DMS53 treated with DMSO at 0.1 percent for 48 hours (cell line): ENCODE data around the gene MYO1H.
"Not testable (repeated sequence)": the region's sequence is repeated elsewhere in the genome, so short reads cannot be mapped to it uniquely, and the experiment has no call there.

Source experiments
- DNase-seq: peaks from one replicate; lab custom pipeline; 2025; ENCODE audit not compliant: unreplicated experiment; lab: John Stamatoyannopoulos, UW

Gene MYO1H

DNA sequence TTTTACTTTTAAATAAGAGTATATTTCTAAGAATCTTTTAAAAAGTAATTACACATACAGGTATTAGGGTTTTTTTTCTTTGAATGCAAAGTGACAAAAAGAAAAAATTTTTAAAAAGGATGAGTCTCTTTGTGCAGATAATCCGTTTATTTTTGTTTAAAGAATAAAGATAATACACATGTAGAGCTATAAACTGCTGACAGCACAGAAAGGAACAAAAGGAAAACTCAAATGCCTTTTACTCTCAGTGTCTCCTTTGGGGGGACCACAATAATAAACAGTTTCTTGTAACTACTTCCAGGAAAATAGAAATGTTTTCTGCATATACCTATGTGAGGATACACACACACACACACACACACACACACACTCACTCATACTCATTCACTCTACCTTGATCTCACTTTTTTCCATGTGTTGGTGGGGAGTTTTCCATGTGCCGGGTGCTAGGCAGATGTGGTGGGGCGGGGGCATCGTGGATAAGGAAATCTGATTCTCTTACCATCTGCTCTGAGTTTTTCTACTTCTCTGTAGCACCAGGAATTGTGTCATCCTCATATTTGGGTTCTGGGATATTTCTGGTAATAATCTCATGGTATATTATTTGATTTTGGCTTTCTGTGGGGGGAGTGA lies 71.3 kb downstream of the MYO1H start:
- no peak for DNase-seq

DNA sequence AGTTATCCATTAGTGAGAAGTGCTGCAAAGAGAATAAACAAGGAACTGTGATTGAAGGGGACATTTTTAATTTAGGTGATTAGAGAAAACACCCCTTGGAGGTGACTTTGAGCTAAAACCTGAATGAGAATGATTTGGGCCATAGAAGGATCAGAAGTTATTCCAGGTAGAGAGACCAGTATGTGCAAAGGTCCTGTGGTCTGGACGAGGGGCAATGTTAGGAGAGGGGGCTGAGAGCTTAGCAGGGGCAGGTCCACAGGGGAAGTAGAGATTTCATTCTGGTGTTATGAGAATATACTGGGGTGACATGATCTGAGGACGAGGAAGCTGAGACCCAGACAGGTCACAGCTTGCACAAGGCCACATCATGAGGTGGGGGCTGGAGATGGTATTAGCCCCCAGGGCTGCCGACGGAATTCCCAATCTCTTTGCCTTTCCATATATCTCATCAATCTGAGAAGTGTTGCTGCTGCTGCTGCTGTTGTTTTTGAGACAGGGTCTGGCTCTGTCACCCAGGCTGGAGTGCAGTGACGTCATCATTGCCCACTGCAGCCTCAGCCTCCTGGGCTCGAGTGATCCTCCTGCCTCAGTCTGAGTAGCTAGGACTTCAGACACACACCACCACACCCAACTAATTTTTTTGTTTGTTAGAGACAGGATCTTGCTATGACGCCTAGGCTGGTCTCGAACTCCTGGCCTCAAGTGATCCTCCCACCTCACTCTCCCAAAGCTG lies 73.8 kb downstream of the MYO1H start:
- no peak for DNase-seq

DNA sequence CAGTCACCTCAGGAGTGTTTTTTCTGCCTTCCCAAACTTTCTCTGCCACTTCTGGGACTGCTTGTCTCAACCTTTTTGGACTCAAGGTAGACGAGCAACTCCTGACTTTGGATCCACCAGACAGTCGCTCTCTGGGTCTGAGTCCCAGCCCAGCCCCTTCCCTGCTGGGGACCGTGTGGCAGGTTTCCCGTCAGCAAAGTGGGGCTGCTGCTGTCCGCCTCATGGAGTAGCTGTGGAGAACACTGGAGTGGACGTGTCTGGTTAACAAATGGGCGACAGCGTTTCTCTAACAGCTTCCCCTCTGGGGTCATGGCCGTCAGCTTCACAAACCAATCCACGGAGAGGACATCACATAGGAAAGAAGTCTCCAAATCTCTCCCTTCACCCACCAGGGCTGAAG lies 74.6 kb downstream of the MYO1H start:
- DNase-seq, result no peak

DNA sequence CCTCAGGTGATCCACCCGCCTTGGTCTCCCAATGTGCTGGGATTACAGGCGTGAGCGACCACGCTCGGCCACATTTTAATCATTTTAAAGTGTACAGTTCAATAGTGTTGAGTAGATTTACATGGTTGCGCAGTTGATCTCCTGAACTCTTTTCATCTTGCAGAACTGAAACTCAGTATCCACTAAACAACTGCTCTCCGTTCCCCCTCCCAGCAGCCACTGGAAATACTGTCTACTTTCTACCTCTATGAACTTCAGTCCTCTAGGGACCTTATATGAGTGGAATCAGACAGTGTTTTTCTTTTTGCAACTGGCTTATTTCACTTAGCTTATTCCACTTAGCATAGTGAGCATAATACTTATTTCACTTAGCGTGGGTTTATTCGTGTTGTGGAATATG lies 75.7 kb downstream of the MYO1H start:
- DNase-seq, result no peak

DNA sequence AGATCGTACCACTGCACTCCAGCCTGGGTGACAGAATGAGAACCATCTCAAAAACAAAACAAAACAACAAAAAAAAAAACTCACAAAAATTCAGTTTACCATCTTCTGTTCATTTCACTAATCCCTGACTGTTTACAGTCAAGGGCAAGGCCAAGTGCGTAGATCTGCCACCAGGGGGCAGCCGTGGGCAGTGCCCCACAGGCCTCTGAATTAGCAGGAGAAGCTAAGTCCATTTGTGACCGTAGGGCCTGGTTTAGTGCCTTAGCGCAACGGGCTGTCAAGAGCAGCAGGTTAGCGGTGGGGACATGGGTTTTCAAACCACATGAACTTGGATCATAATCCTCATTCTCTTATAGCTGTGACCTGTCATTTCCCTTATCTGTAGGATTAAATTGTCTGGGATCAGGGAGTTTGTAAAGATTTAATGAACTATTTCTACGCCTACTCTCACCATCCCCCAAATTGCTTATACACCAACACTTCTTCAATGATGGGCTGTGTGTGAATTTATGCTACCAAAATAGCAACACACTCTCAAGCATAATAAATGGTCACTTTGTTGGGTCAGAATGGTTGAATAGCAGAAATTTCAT lies 80.4 kb downstream of the MYO1H start:
- peak; percentile 81 for DNase-seq

GRCh38 chr12:109428804-109429203 lies 81.1 kb downstream of the MYO1H start:
- not testable (repeated sequence) for DNase-seq

GRCh38 chr12:109430244-109430643 lies 82.5 kb downstream of the MYO1H start:
- no peak for DNase-seq

DNA sequence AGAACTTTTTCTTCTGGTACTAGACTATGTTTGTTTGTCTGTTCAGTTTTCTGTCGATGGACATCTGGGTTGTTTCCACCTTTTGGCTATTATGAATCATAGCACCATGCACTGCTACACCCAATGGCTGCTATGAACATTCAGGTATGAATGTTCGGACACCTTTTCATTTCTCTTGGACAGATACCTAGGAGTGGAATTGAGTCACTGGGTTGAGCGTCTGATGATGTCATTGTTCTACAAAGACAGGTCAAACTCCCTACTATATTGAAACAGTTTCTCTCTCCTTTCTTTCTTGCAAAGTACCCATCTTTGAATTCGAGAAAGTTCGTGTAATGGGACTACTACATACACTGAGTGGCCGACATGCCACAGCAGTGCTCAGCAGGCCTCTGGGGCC lies 84.7 kb downstream of the MYO1H start:
- no peak for DNase-seq

DNA sequence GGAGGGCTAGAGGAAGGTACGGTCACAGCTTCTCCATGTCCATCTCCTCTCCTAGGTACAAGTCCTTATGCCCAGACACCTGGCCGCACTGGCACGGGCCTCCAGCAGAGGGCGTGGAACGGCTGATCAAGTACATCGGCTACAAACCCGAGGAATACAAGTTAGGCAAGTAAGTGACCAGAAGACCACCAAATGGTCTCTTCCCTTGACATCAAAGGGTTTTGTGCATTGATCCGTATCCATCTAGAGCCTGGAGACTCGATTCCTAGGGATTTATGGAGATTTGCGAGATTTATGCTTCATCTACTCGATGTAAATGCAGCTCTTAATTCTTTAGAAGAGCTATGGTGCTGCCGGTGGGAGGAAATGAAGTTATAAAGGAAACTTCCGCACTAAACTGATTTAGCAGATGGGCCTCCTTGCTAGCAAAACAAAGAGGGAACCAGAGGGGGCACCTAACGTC lies 85.2 kb downstream of the MYO1H start:
- DNase-seq, result peak; percentile 86

- peak; percentile 1 for DNase-seq
Observed at GRCh38 chr12:109433618-109434017, 85.9 kb downstream of the MYO1H start.

DNA sequence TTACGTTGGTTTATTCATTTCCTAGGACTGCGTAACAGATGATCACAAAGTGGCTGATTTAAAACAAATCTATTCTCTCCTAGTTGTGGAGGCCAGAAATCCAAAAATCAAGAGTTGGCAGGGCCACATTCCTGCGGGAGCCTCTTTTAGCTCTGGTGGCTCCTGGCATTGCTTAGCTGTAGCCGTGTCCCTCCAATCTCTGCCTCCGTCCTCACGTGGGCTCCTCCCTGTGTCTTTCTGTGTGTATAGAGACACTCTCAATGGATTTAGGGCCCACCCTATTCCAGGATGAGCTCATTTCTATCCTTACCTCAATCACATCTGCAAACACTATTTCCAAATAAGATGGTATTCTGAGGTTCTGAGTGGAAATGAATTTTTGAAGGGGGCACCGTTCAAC lies 86.9 kb downstream of the MYO1H start:
- DNase-seq, result no peak

DNA sequence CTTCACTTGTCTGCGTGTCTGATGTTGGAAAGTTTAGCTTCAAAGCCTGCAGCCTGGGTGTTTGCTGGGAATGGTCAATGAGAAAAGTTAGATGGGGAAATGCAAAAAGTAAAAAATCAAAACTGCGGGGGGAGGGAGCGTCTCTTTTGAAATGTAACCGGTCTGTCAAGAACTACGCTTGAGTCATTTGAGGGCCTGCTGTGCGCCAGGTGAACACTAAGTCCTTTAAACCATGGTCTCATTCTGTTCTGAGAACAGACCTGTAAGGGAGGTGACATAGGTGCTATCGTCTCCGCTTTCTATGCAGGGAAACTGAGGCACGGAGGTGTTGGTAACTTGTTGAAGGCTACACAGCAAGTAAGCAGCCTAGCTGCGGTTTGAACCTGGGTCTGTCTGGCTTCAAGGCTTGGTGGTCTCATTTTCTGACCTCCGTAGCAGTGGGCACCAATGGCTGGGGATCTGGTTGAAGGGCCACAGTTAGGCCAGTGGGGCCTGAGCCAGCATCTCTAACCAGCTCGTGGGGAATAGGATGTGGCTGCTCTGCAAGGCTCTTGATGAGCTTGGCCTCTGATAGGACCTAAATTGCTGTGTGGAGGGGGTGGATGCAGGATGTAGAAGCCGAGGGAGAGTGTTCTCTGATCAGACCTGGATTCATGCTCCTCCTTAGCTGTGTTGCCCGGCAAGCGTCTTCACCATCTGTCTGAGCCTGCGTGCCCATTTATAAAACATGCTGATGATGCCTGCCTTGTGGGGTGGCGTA lies 87.9 kb downstream of the MYO1H start:
- DNase-seq, result no peak

GRCh38 chr12:109436188-109436560 lies 88.5 kb downstream of the MYO1H start:
- no peak for DNase-seq

DNA sequence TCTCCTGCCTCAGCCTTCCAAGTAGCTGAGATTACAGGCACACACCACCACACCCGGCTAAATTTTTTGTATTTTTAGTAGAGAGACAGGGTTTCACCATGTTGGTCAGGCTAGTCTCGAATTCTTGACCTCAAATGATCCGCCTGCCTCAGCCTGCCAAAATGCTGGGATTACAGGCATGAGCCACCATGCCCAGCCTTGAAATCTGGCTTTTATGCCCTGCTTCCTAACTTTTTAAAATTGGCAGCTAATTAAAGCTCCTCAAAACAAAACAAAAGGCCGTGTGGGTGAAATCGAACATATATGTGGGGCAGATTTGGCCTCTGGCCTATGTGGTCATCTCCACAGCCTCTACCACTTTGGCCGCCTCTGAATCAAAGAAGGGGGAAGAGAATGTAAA lies 91.5 kb downstream of the MYO1H start:
- no peak for DNase-seq

DNA sequence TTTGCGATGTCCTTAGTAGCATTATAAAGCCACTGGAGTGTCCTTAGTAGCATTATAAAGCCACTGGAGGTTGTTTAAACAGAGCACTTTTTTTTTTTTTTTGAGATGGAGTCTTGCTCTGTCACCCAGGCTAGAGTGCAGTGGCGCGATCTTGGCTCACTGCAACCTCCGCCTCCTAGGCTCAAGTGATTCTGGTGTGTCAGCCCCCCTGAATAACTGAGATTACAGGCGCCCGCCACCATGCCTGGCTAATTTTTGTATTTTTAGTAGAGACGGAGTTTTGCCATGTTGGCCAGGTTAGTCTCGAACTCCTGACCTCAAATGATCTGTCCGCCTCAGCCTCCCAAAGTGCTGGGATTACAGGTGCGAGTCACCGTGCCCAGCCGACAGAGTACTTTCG lies 92.3 kb downstream of the MYO1H start:
- not testable (repeated sequence) for DNase-seq

DNA sequence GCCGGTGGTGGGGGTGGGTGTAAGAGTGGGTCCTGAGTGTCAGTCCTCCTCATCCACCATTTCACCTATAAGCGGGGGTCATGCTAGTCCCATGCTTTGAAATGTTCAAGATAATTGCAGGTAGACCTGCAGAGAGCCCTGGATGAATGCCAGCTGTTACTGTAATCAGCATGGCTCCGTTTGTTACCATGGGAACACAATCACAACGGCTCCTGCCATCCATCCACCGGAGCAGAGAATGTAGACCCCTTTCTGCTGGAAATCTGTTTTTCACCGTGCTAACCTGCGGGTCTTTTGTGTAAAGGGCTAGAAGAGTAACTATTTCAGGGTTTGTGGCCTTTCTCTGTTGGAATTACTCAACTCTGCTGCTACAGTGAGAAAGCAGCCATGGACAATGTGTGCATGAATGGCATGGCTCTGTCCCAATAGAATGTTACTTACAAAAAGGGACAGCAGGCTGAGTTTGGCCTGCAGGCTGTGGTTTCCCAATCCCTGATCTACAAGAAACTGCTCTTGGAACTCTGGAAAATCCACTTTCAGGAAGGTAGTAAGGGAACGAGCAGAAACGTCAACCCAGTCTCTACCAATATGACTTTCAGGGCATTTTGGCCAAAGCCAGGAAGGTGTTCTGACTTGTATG lies 93.3 kb downstream of the MYO1H start:
- no peak for DNase-seq

GRCh38 chr12:109443794-109444193 lies 96.1 kb downstream of the MYO1H start:
- DNase-seq, result no peak

DNA sequence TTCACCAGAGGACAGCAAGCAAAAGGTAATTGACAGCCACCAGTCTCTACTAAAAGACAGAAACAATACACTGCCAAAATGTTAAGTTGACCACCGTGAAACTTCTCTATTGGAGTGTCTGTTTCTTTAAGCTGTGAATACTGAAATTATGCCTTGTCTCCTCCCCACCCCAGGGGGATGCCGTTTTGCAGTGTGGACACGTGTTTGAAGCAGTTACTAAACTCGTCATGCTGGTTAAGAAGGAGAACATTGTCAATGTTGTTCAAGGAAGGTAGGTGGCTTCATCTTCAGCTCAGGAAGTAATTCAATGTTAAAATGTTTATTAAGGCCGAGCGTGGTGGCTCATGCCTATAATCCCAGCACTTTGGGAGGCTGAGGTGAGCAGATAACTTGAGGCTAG lies 96.6 kb downstream of the MYO1H start:
- no peak for DNase-seq

GRCh38 chr12:109445191-109445609 lies 97.5 kb downstream of the MYO1H start:
- DNase-seq, result no peak

GRCh38 chr12:109446869-109447268 lies 99.2 kb downstream of the MYO1H start:
- no peak for DNase-seq

DNA sequence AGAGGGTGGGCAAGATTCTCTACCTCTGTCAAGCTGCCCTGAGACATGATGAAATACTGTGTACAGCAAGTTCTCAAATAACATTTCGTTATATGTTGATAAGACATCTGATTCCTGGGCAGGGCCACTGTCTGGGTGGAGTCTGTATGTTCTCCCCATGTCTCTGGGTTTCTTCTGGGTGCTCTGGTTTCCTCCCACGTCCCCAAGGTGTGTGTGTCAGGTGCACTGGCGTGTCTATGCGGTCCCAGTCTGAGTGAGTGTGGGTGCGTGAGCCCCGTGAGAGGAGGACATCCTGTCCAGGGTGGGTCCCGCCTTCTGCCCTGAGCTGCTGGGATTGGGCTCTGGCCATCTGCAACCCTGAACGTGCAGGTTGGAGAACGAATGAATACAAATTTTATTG lies 99.8 kb downstream of the MYO1H start:
- DNase-seq, result no peak
